Measurements from ENCODE around the gene SGSM1. TPM values are rescaled to one million over a fixed set of nuclear protein-coding genes. Genes with fewer than 3 reads are reported as not detected.

Gene SGSM1
- total and polyA plus RNA-seq, 2 experiments from 2014 or later = 0.39 TPM; not detected in 1

DNA sequence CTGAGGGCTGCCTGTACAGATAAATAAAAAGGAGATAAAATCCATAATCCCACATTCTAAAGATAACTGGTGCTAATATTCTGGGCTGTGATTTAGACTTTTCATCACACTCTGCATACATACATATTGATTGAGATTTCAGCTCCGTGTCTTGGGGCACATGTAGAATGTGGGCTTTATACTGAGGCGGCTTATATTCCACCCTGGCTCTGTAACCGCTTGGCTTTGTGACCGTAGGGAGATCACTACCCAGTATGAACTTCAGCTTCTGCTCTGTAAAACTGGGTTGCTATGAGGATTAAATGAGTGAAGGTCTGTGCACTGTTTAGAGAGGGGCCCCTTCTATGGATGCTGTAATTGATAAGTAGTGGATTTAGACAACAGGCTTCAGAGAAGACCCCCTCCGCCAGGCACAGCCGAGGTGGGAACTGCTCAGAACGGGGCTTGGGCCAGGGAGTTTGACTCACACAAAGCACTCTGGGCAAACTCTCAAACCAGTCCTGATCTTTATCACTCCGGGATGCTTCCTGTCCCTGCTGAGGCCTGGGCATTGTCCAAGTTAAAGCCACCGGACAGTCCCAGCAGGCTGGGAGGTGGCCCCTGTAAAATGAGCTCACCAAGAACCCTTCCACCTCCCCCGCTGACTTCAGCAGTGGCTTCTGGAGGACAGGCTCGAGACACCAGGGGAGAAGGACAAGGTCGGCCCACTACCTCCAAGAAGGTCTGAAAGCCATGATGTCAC, 163.7 kb downstream of the SGSM1 start:
- no peaks in the 10 kb centered on the region for H3K9me3 ChIP-seq (ENCODE audit: low read depth)
- TF ChIP-seq, protein P1, sequence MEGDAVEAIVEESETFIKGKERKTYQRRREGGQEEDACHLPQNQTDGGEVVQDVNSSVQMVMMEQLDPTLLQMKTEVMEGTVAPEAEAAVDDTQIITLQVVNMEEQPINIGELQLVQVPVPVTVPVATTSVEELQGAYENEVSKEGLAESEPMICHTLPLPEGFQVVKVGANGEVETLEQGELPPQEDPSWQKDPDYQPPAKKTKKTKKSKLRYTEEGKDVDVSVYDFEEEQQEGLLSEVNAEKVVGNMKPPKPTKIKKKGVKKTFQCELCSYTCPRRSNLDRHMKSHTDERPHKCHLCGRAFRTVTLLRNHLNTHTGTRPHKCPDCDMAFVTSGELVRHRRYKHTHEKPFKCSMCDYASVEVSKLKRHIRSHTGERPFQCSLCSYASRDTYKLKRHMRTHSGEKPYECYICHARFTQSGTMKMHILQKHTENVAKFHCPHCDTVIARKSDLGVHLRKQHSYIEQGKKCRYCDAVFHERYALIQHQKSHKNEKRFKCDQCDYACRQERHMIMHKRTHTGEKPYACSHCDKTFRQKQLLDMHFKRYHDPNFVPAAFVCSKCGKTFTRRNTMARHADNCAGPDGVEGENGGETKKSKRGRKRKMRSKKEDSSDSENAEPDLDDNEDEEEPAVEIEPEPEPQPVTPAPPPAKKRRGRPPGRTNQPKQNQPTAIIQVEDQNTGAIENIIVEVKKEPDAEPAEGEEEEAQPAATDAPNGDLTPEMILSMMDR (IDR thresholded peaks at IDR 0.05; ENCODE audit: low read depth, low read length) = no peak
- no peaks in the 10 kb centered on the region for H3K36me3 ChIP-seq
- peak; percentile 17 to 54 for DNase-seq (ENCODE audit: low read depth in 1 of 2, low spot score in 1 of 2)
- H3K4me3 ChIP-seq = no peak overlapping the region
- H3K27ac ChIP-seq = peak overlapping the region; percentile 84
- H3K4me1 ChIP-seq (ENCODE audit: low read depth) = peaks cover 21% of the 10 kb centered on the region
- H3K27me3 ChIP-seq = no peaks in the 10 kb centered on the region

DNA sequence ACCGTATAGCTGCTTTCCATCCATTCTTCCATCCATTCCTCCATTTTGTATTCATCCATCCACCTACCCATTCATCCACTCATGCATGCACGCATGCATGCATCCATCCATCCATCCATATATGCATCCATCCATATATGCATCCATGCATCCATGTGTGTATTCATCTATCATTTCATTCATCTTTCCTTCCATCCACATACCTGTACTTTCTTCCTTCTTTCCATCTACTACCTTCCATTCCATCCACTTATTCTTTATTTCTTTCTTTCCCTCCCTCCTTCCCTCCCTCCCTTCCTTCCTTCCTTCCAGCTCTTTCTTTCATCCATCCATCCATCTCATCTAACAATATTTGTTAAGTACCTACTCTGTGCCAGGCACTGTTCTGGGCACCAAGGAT, 166.4 kb downstream of the SGSM1 start:
- TF ChIP-seq, protein P1 (IDR thresholded peaks at IDR 0.05; ENCODE audit: low read depth, low read length) = no peak
- Histone ChIP-seq H3K4me1 (ENCODE audit: low read depth) (peaks cover 38% of the 10 kb centered on the region), H3K27me3 (no peaks in the 10 kb centered on the region), H3K36me3 (no peaks in the 10 kb centered on the region), H3K4me3 (no peak overlapping the region), H3K27ac (no peak overlapping the region), H3K9me3 (ENCODE audit: low read depth) (no peaks in the 10 kb centered on the region)
- no peak for DNase-seq (ENCODE audit: low read depth in 1 of 2, low spot score in 1 of 2)

DNA sequence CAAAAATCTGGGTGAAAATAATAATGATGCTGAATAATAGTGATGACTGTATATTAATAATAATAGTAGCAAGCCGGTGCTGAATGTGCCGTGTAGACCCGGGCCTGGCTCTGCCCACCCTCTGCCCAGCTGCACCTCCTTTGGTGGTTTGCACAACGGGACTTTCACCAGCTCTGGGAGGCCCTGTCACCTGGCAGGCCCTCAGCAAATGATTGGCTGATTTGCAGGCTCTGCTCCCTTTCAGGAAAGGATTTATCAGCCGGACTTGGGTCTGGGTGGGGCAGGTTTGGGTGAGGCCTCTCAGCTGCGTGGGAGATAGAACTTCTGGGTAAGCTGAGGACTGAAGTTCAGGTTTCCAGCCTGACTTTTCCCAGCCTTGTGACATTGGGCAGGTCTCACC, 167.9 kb downstream of the SGSM1 start:
- TF ChIP-seq, protein P1 (IDR thresholded peaks at IDR 0.05; ENCODE audit: low read depth, low read length) = no peak

DNA sequence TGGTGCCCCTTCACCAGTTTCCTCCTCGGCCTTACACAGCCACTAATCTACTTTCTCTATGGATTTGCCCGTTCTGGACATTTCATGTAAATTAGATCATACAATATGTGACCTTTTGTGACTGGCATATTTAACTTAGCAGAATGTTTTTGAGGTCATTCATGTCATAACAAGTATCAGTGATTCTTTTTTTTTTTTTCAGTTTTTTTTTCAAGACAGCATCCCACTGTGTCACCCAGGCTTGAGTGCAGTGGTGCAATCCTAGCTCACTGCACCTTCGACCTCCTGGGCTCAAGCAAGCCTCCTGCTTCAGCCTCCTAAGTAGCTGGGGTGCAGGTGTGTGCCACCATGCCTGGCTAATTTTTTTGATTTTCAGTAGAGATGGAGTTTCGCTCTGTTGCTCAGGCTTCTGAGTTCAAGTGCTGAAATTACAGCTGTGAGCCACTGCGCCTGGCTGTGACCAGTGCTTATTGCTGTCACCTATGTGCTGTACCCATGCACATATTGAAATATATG, 169.2 kb downstream of the SGSM1 start:
- Histone ChIP-seq H3K9me3 (ENCODE audit: low read depth) (no peaks in the 10 kb centered on the region), H3K4me3 (no peak overlapping the region), H3K4me1 (ENCODE audit: low read depth) (peaks cover 38% of the 10 kb centered on the region), H3K36me3 (no peaks in the 10 kb centered on the region), H3K27ac (peak overlapping the region; percentile 89), H3K27me3 (no peaks in the 10 kb centered on the region)
- TF ChIP-seq, protein P1 (IDR thresholded peaks at IDR 0.05; ENCODE audit: low read depth, low read length) = no peak
- no peak for DNase-seq (ENCODE audit: low read depth in 1 of 2, low spot score in 1 of 2)

More for the DNA sequence above, 167.9 kb downstream of the SGSM1 start:
- H3K4me1 ChIP-seq (ENCODE audit: low read depth) = peaks cover 46% of the 10 kb centered on the region
- H3K9me3 ChIP-seq (ENCODE audit: low read depth) = no peaks in the 10 kb centered on the region
- H3K4me3 ChIP-seq = no peak overlapping the region
- no peak for DNase-seq (ENCODE audit: low read depth in 1 of 2, low spot score in 1 of 2)
- H3K27me3 ChIP-seq = no peaks in the 10 kb centered on the region
- peak overlapping the region; percentile 57 for H3K27ac ChIP-seq
- no peaks in the 10 kb centered on the region for H3K36me3 ChIP-seq

DNA sequence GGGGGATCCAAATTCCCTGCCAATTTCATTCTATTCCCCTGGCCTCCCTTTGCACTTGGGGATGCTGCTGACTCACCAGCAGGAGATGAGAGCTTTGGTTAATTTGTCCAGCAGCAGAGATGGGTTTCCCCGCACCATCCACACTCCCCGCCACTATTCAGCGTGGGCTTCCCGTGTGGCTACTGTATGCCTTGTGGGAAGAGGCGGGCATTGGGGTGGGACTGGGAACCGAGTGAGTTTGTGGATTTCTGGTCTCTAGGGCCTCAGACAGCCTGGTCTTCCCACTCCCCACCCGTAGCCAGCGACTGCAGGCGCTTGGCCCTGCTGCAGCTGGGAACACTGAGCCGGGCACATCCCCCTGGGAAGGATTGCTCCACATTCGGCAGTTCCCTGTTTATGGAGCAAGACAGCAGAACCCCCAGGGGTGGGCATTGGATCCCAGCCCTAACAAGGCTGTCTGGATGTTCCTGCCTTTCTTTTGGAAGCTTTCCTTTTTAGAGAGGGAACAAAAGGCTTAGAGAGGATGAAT, 169.9 kb downstream of the SGSM1 start:
- TF ChIP-seq, protein P1 (IDR thresholded peaks at IDR 0.05; ENCODE audit: low read depth, low read length) = no peak
- no peaks in the 10 kb centered on the region for H3K27me3 ChIP-seq
- H3K9me3 ChIP-seq (ENCODE audit: low read depth) = no peaks in the 10 kb centered on the region
- H3K27ac ChIP-seq = peak overlapping the region; percentile 89
- DNase-seq (ENCODE audit: low read depth in 1 of 2, low spot score in 1 of 2) = peak in 1 of 2 donors; percentile 72
- H3K4me3 ChIP-seq = no peak overlapping the region
- peaks cover 32% of the 10 kb centered on the region for H3K4me1 ChIP-seq (ENCODE audit: low read depth)
- no peaks in the 10 kb centered on the region for H3K36me3 ChIP-seq

Measured in cardiac muscle cell (in vitro differentiated cells and primary cell).